VCaP (cell line): ENCODE measurements around the gene TBL1Y.

Source experiments
- H3K27ac ChIP-seq: fragments of 450-650 bp; 2 replicates; pipeline ENCODE4 v1.5.1; 2017
- CTCF ChIP-seq: fragments of 450-650 bp; conservative IDR thresholded peaks from 2 replicates; pipeline ENCODE4 v1.5.1; 2017; ENCODE audit warnings: mild to moderate bottlenecking, moderate library complexity

TBL1Y gene

GRCh38 chrY:7085606-7086005, 175.1 kb downstream of the TBL1Y start:
- peak; percentile 82 for TF ChIP-seq CTCF
- no peak overlapping the region for H3K27ac ChIP-seq

- peak; percentile 54 for TF ChIP-seq CTCF
- H3K27ac ChIP-seq, result no peak overlapping the region
These were observed 182.3 kb downstream of the TBL1Y start for GRCh38 chrY:7092836-7093235.

- no peak overlapping the region for H3K27ac ChIP-seq
- no peak for TF ChIP-seq CTCF
These were observed 183.9 kb downstream of the TBL1Y start for GRCh38 chrY:7094365-7094764.

- H3K27ac ChIP-seq, result no peak overlapping the region
- TF ChIP-seq CTCF, result no peak
These were observed 186.5 kb downstream of the TBL1Y start for GRCh38 chrY:7097021-7097420.

GRCh38 chrY:7099742-7100141, 189.2 kb downstream of the TBL1Y start:
- TF ChIP-seq CTCF, result no peak; the same call in 1 of the 2 replicates
- no peak overlapping the region for H3K27ac ChIP-seq

- no peak overlapping the region for H3K27ac ChIP-seq
- no peak for TF ChIP-seq CTCF
These were observed 192.2 kb downstream of the TBL1Y start for GRCh38 chrY:7102680-7103079.

- no peak overlapping the region for H3K27ac ChIP-seq
- no peak for TF ChIP-seq CTCF
These were observed 196.7 kb downstream of the TBL1Y start for GRCh38 chrY:7107179-7107578.

- no peak overlapping the region for H3K27ac ChIP-seq
- TF ChIP-seq CTCF, result no peak
These were observed 199.6 kb downstream of the TBL1Y start for GRCh38 chrY:7110086-7110485.
